WTC11 (cell line): ENCODE data around the gene CLCNKB. TPM values are rescaled to one million over a fixed set of nuclear protein-coding genes. Genes with fewer than 3 reads are reported as not detected.

Experiments
- ATAC-seq: fragments of 200-7000 bp; cut with Tn5 transposase; 2 replicates; pipeline ENCODE4 v1.10.0; 2021; ENCODE audit warnings: mild to moderate bottlenecking, moderate library complexity
- CTCF ChIA-PET: fragments of 300-600 bp; sonication (Branson Sonifier 250); formaldehyde crosslinking; loops from one replicate; lab custom pipeline; 2021; ENCODE audit warnings: antibody characterized with exemption; lab: Charles Lee
- POLR2A ChIA-PET: fragments of 350-600 bp; sonication (Branson Sonifier 250); formaldehyde crosslinking; loops from one replicate; lab custom pipeline; 2021; ENCODE audit warnings: antibody characterized with exemption; lab: Charles Lee
- DNase-seq: peaks from one replicate; pipeline ENCODE4 v3.0.0; 2021; ENCODE audit warnings: low spot score
- H3K27ac Mint-ChIP-seq: 2 replicates; pipeline ENCODE4 v1.8.0; 2021; ENCODE audit warnings: mixed read lengths
- H3K27me3 Mint-ChIP-seq: 2 replicates; pipeline ENCODE4 v1.8.0; 2021; ENCODE audit warnings: low read depth, mild to moderate bottlenecking, moderate library complexity, mixed read lengths
- H3K36me3 Mint-ChIP-seq: 2 replicates; pipeline ENCODE4 v1.8.0; 2021; ENCODE audit warnings: mixed read lengths
- H3K4me1 Mint-ChIP-seq: 2 replicates; pipeline ENCODE4 v1.8.0; 2022; ENCODE audit warnings: mixed read lengths
- H3K4me3 Mint-ChIP-seq: 2 replicates; pipeline ENCODE4 v1.8.0; 2021; ENCODE audit warnings: mild to moderate bottlenecking, moderate library complexity, mixed read lengths
- H3K9me3 Mint-ChIP-seq: 2 replicates; pipeline ENCODE4 v1.8.0; 2021; ENCODE audit warnings: mixed read lengths
- ARID4B ChIP-seq: sonication (generic); formaldehyde crosslinking; IDR thresholded peaks from 2 replicates; pipeline ENCODE4 v1.8.0; 2023; ENCODE audit warnings: missing genetic modification reagents, mild to moderate bottlenecking, borderline replicate concordance
- E2F4 ChIP-seq: sonication (generic); formaldehyde crosslinking; IDR thresholded peaks from 2 replicates; pipeline ENCODE4 v1.8.1; 2022; ENCODE audit warnings: low read depth, mild to moderate bottlenecking, moderate library complexity, missing genetic modification reagents, borderline replicate concordance
- ETV6 ChIP-seq: sonication (generic); formaldehyde crosslinking; IDR thresholded peaks from 2 replicates; pipeline ENCODE4 v1.8.1; 2022; ENCODE audit warnings: mild to moderate bottlenecking, missing genetic modification reagents
- FOXJ3 ChIP-seq: sonication (generic); formaldehyde crosslinking; IDR thresholded peaks from 2 replicates; pipeline ENCODE4 v1.9.0; 2021; ENCODE audit warnings: missing genetic modification reagents, mild to moderate bottlenecking, borderline replicate concordance
- GABPB1 ChIP-seq: sonication (generic); formaldehyde crosslinking; IDR thresholded peaks from 2 replicates; pipeline ENCODE4 v1.8.1; 2023; ENCODE audit warnings: mild to moderate bottlenecking, missing genetic modification reagents
- MYBL2 ChIP-seq: sonication (generic); formaldehyde crosslinking; IDR thresholded peaks from 2 replicates; pipeline ENCODE4 v1.8.1; 2023; ENCODE audit warnings: mild to moderate bottlenecking, moderate library complexity, missing genetic modification reagents
- NFYB ChIP-seq: sonication (generic); formaldehyde crosslinking; conservative IDR thresholded peaks from 2 replicates; pipeline ENCODE4 v1.8.0; 2022; ENCODE audit warnings: low read depth, missing genetic modification reagents
- PRDM15 ChIP-seq: sonication (generic); formaldehyde crosslinking; IDR thresholded peaks from 2 replicates; pipeline ENCODE4 v1.8.0; 2022; ENCODE audit warnings: missing genetic modification reagents
- ZNF263 ChIP-seq: sonication (generic); formaldehyde crosslinking; IDR thresholded peaks from 2 replicates; pipeline ENCODE4 v1.8.1; 2022; ENCODE audit warnings: low read depth, mild to moderate bottlenecking, moderate library complexity, missing genetic modification reagents
- ZNF317 ChIP-seq: sonication (generic); formaldehyde crosslinking; IDR thresholded peaks from 2 replicates; pipeline ENCODE4 v1.8.1; 2023; ENCODE audit warnings: low read depth, mild to moderate bottlenecking, moderate library complexity, missing genetic modification reagents, borderline replicate concordance
- total RNA-seq: library from RNA; stranded (reverse); gene quantifications from 3 replicates; pipeline ENCODE4 v1.2.3, GENCODE V29; 2021

Gene CLCNKB
- total RNA-seq, 1 experiment from 2014 or later = 1.8 TPM

- TF ChIP-seq NFYB (CRISPR knock-in tag) (no peak), FOXJ3 (CRISPR knock-in tag) (no peak)
- TF ChIP-seq, all 79 proteins: peak for 0
These were observed 41.9 kb downstream of the CLCNKB start (continued) for GRCh38 chr1:16085522-16085921.

GRCh38 chr1:16087733-16088132, 44.2 kb downstream of the CLCNKB start:
- H3K9me3 Mint-ChIP-seq = no peaks in the 10 kb centered on the region
- H3K4me3 Mint-ChIP-seq = no peak overlapping the region
- ChIA-PET POLR2A (interaction anchor here (0.7 kb wide), 1 partner anchor 117 kb away, joined by 3 read pairs; no protein-coding TSS in a partner anchor), CTCF (interaction anchor here (0.7 to 1.8 kb wide), 5 partner anchors 9 to 206 kb away, joined by 3 to 9 read pairs (median 7); partner anchors contain the start of gene FAM131C)
- no peak for DNase-seq
- no peak overlapping the region for H3K27ac Mint-ChIP-seq
- H3K36me3 Mint-ChIP-seq = no peaks in the 10 kb centered on the region
- H3K27me3 Mint-ChIP-seq = no peaks in the 10 kb centered on the region
- H3K4me1 Mint-ChIP-seq = peaks cover 9% of the 10 kb centered on the region; the same call in 1 of the 2 replicates
- TF ChIP-seq ZNF263 (CRISPR knock-in tag) = peak; percentile 85
- no peak for TF ChIP-seq PRDM15
- TF ChIP-seq, all 79 proteins: peak for 1
- ATAC-seq = no peak

- Mint-ChIP-seq H3K9me3 (no peaks in the 10 kb centered on the region), H3K4me3 (no peak overlapping the region), H3K27me3 (no peaks in the 10 kb centered on the region), H3K27ac (no peak overlapping the region), H3K4me1 (peaks cover 7% of the 10 kb centered on the region; the same call in 1 of the 2 replicates), H3K36me3 (no peaks in the 10 kb centered on the region)
- DNase-seq (no peak), ATAC-seq (no peak)
- no peak for TF ChIP-seq ZNF317 (CRISPR knock-in tag)
- TF ChIP-seq MYBL2 (CRISPR knock-in tag) = no peak
- no peak for TF ChIP-seq GABPB1 (CRISPR knock-in tag)
- no peak for TF ChIP-seq ARID4B (CRISPR knock-in tag)
- TF ChIP-seq ETV6 (CRISPR knock-in tag) = no peak
- TF ChIP-seq E2F4 (CRISPR knock-in tag) = no peak
- ChIA-PET CTCF (interaction anchor here (1.5 to 1.8 kb wide), 2 partner anchors 10 to 156 kb away, joined by 3 to 7 read pairs; no protein-coding TSS in a partner anchor), POLR2A (interaction anchor here (0.7 to 0.9 kb wide), 3 partner anchors 25 to 117 kb away, joined by 3 read pairs; partner anchors contain the start of gene EPHA2)
These were observed 44.8 kb downstream of the CLCNKB start for GRCh38 chr1:16088351-16088911.
